Mesendoderm (in vitro differentiated cells): Measurements from ENCODE around the gene GLI3.

Experiments
- DNase-seq: peaks from one replicate; pipeline ENCODE4 v3.0.0; 2013
- H2AK5ac ChIP-seq: 2 replicates; pipeline ENCODE4 v1.6.1; 2013; ENCODE audit warnings: low read length, inconsistent platforms
- H2BK120ac ChIP-seq: 2 replicates; pipeline ENCODE4 v1.6.1; 2013; ENCODE audit warnings: low read depth, mild to moderate bottlenecking, low read length, moderate library complexity, mixed read lengths
- H2BK15ac ChIP-seq: replicated peaks from 2 replicates; pipeline ENCODE4 v1.6.1; 2013; ENCODE audit warnings: low read depth, mild to moderate bottlenecking, moderate library complexity
- H2BK5ac ChIP-seq: 2 replicates; pipeline ENCODE4 v1.6.1; 2013; ENCODE audit warnings: low read length, inconsistent platforms
- H3K18ac ChIP-seq: 2 replicates; pipeline ENCODE4 v1.6.1; 2013; ENCODE audit warnings: mild to moderate bottlenecking, low read length, mixed read lengths
- H3K23ac ChIP-seq: one replicate; pipeline ENCODE4 v1.6.1; 2013; ENCODE audit warnings: low read length
- H3K27ac ChIP-seq: 2 replicates; pipeline ENCODE4 v1.5.1; 2013; ENCODE audit warnings: low read depth, mild to moderate bottlenecking, inconsistent platforms, low read length, moderate library complexity
- H3K27me3 ChIP-seq: 2 replicates; pipeline ENCODE4 v1.6.1; 2013; ENCODE audit warnings: low read length, control low read depth, mild to moderate bottlenecking, inconsistent platforms; ENCODE audit not compliant: insufficient read depth, poor library complexity
- H3K36me3 ChIP-seq: 2 replicates; pipeline ENCODE4 v1.6.1; 2013; ENCODE audit warnings: low read length, inconsistent platforms; ENCODE audit not compliant: control insufficient read depth, insufficient read depth
- H3K4ac ChIP-seq: one replicate; pipeline ENCODE4 v1.6.1; 2013; ENCODE audit warnings: low read depth, mild to moderate bottlenecking, low read length, moderate library complexity
- H3K4me1 ChIP-seq: 2 replicates; pipeline ENCODE4 v1.6.1; 2013; ENCODE audit warnings: low read depth, low read length, inconsistent platforms; ENCODE audit not compliant: control insufficient read depth
- H3K4me2 ChIP-seq: 2 replicates; pipeline ENCODE4 v1.6.1; 2013; ENCODE audit warnings: low read length
- H3K4me3 ChIP-seq: 2 replicates; pipeline ENCODE4 v1.5.1; 2013; ENCODE audit warnings: mild to moderate bottlenecking, low read length
- H3K56ac ChIP-seq: one replicate; pipeline ENCODE4 v1.6.1; 2013; ENCODE audit warnings: low read length
- H3K79me1 ChIP-seq: 2 replicates; pipeline ENCODE4 v1.6.1; 2013; ENCODE audit warnings: low read length, inconsistent platforms
- H3K79me2 ChIP-seq: 2 replicates; pipeline ENCODE4 v1.6.1; 2013; ENCODE audit warnings: mild to moderate bottlenecking, low read length; ENCODE audit not compliant: control insufficient read depth, insufficient read depth
- H3K9ac ChIP-seq: 2 replicates; pipeline ENCODE4 v1.6.1; 2013; ENCODE audit warnings: low read length, inconsistent platforms
- H4K5ac ChIP-seq: one replicate; pipeline ENCODE4 v1.6.1; 2013; ENCODE audit warnings: low read length
- H4K8ac ChIP-seq: one replicate; pipeline ENCODE4 v1.6.1; 2013; ENCODE audit warnings: low read depth, mild to moderate bottlenecking, control low read depth, low read length, moderate library complexity
- WGBS: extraction: QIAGEN DNeasy Blood & Tissue Kit; methylation state at CpG from one replicate; pipeline ENCODE4 v1.1.7; 2013; ENCODE audit warnings: low lambda C conversion rate, missing lambda C conversion rate; ENCODE audit not compliant: insufficient coverage; ENCODE audit errors: extremely low coverage; 5-methylcytosine and 5-hydroxymethylcytosine counted together

Gene GLI3

GRCh38 chr7:42144604-42145003 lies 92.4 kb downstream of the GLI3 start:
- no peak overlapping the region for H2BK5ac ChIP-seq
- no peak overlapping the region for H4K5ac ChIP-seq
- no peak overlapping the region for H3K4me2 ChIP-seq
- no peak overlapping the region for H3K9ac ChIP-seq
- DNase-seq = no peak
- H3K4me1 ChIP-seq = no peaks in the 10 kb centered on the region
- H2BK15ac ChIP-seq = no peak overlapping the region
- no peaks in the 10 kb centered on the region for H3K79me2 ChIP-seq
- H3K27ac ChIP-seq = no peak overlapping the region
- no peaks in the 10 kb centered on the region for H3K27me3 ChIP-seq
- no peak overlapping the region for H2AK5ac ChIP-seq
- H3K4me3 ChIP-seq = no peak overlapping the region
- no CpG with 5 or more reads among the region's 4 CpGs for WGBS
- H3K23ac ChIP-seq = no peak overlapping the region
- H3K18ac ChIP-seq = no peak overlapping the region
- no peaks in the 10 kb centered on the region for H3K79me1 ChIP-seq
- no peak overlapping the region for H2BK120ac ChIP-seq
- H4K8ac ChIP-seq = no peak overlapping the region
- no peaks in the 10 kb centered on the region for H3K36me3 ChIP-seq
- H3K56ac ChIP-seq = no peak overlapping the region
- no peak overlapping the region for H3K4ac ChIP-seq

- no peak overlapping the region for H2BK15ac ChIP-seq
- H2BK120ac ChIP-seq = no peak overlapping the region
- H3K79me1 ChIP-seq = no peaks in the 10 kb centered on the region
- no peak overlapping the region for H3K56ac ChIP-seq
- H3K4me3 ChIP-seq = no peak overlapping the region
- no peak overlapping the region for H4K8ac ChIP-seq
- no peak overlapping the region for H4K5ac ChIP-seq
- DNase-seq = no peak
- no peaks in the 10 kb centered on the region for H3K4me1 ChIP-seq
- H3K79me2 ChIP-seq = no peaks in the 10 kb centered on the region
- H2BK5ac ChIP-seq = no peak overlapping the region
- H3K27me3 ChIP-seq = no peaks in the 10 kb centered on the region
- H3K23ac ChIP-seq = no peak overlapping the region
- no peak overlapping the region for H3K27ac ChIP-seq
- H3K18ac ChIP-seq = no peak overlapping the region
- H3K36me3 ChIP-seq = no peaks in the 10 kb centered on the region
- H2AK5ac ChIP-seq = no peak overlapping the region
- no peak overlapping the region for H3K4ac ChIP-seq
- no peak overlapping the region for H3K9ac ChIP-seq
- no peak overlapping the region for H3K4me2 ChIP-seq
- no CpG with 5 or more reads among the region's 14 CpGs for WGBS
Measured at GRCh38 chr7:42143711-42144600, 93.1 kb downstream of the GLI3 start.

- no peak overlapping the region for H3K4ac ChIP-seq
- no peak overlapping the region for H3K18ac ChIP-seq
- peaks cover 7% of the 10 kb centered on the region for H3K4me1 ChIP-seq
- no peak overlapping the region for H3K9ac ChIP-seq
- no peak for DNase-seq
- no peak overlapping the region for H3K4me2 ChIP-seq
- no peaks in the 10 kb centered on the region for H3K36me3 ChIP-seq
- H4K5ac ChIP-seq = no peak overlapping the region
- no peak overlapping the region for H3K27ac ChIP-seq
- no peak overlapping the region for H3K56ac ChIP-seq
- no peaks in the 10 kb centered on the region for H3K79me1 ChIP-seq
- H2BK15ac ChIP-seq = no peak overlapping the region
- no peak overlapping the region for H3K23ac ChIP-seq
- no peaks in the 10 kb centered on the region for H3K27me3 ChIP-seq
- H3K4me3 ChIP-seq = no peak overlapping the region
- no CpG with 5 or more reads among the region's 4 CpGs for WGBS
- H4K8ac ChIP-seq = no peak overlapping the region
- no peak overlapping the region for H2BK5ac ChIP-seq
- H2AK5ac ChIP-seq = no peak overlapping the region
- H2BK120ac ChIP-seq = no peak overlapping the region
- H3K79me2 ChIP-seq = no peaks in the 10 kb centered on the region
Measured at GRCh38 chr7:42142089-42142488, 94.9 kb downstream of the GLI3 start.

- no peak overlapping the region for H3K9ac ChIP-seq
- H3K4me2 ChIP-seq = no peak overlapping the region
- no peak overlapping the region for H3K27ac ChIP-seq
- no peak overlapping the region for H3K56ac ChIP-seq
- H3K79me1 ChIP-seq = no peaks in the 10 kb centered on the region
- no peak overlapping the region for H2AK5ac ChIP-seq
- H3K18ac ChIP-seq = no peak overlapping the region
- H3K4me3 ChIP-seq = no peak overlapping the region
- DNase-seq = no peak
- peak overlapping the region; percentile 25 for H3K4ac ChIP-seq
- H3K36me3 ChIP-seq = no peaks in the 10 kb centered on the region
- no peak overlapping the region for H4K8ac ChIP-seq
- no peak overlapping the region for H2BK120ac ChIP-seq
- H3K27me3 ChIP-seq = no peaks in the 10 kb centered on the region
- H3K4me1 ChIP-seq = peaks cover 9% of the 10 kb centered on the region
- no peak overlapping the region for H3K23ac ChIP-seq
- H4K5ac ChIP-seq = no peak overlapping the region
- WGBS = no CpG with 5 or more reads among the region's 4 CpGs
- no peak overlapping the region for H2BK5ac ChIP-seq
- H2BK15ac ChIP-seq = no peak overlapping the region
- no peaks in the 10 kb centered on the region for H3K79me2 ChIP-seq
Measured at GRCh38 chr7:42139751-42140150, 97.3 kb downstream of the GLI3 start.

- H4K8ac ChIP-seq = no peak overlapping the region
- no peak overlapping the region for H3K18ac ChIP-seq
- H3K4ac ChIP-seq = no peak overlapping the region
- no CpG with 5 or more reads among the region's 6 CpGs for WGBS
- no peak overlapping the region for H4K5ac ChIP-seq
- H3K27me3 ChIP-seq = no peaks in the 10 kb centered on the region
- peaks cover 9% of the 10 kb centered on the region for H3K4me1 ChIP-seq
- no peak overlapping the region for H2BK15ac ChIP-seq
- H3K79me1 ChIP-seq = no peaks in the 10 kb centered on the region
- no peak overlapping the region for H3K9ac ChIP-seq
- no peak overlapping the region for H2BK120ac ChIP-seq
- no peak overlapping the region for H2AK5ac ChIP-seq
- H3K27ac ChIP-seq = no peak overlapping the region
- H3K23ac ChIP-seq = no peak overlapping the region
- DNase-seq = peak; percentile 56
- no peak overlapping the region for H3K4me2 ChIP-seq
- no peaks in the 10 kb centered on the region for H3K36me3 ChIP-seq
- no peak overlapping the region for H3K4me3 ChIP-seq
- H3K79me2 ChIP-seq = no peaks in the 10 kb centered on the region
- H2BK5ac ChIP-seq = no peak overlapping the region
- H3K56ac ChIP-seq = no peak overlapping the region
Measured at GRCh38 chr7:42138691-42139090, 98.3 kb downstream of the GLI3 start.

GRCh38 chr7:42137941-42138340 lies 99.1 kb downstream of the GLI3 start:
- no CpG with 5 or more reads among the region's 4 CpGs for WGBS
- H3K18ac ChIP-seq = no peak overlapping the region
- no peak overlapping the region for H4K5ac ChIP-seq

More at GRCh38 chr7:42137941-42138340, 99.1 kb downstream of the GLI3 start:
- H2AK5ac ChIP-seq = no peak overlapping the region
- H2BK120ac ChIP-seq = no peak overlapping the region
- no peaks in the 10 kb centered on the region for H3K27me3 ChIP-seq
- no peak overlapping the region for H3K4me2 ChIP-seq
- H3K36me3 ChIP-seq = no peaks in the 10 kb centered on the region
- no peak overlapping the region for H3K23ac ChIP-seq
- no peak overlapping the region for H4K8ac ChIP-seq
- no peak overlapping the region for H3K4ac ChIP-seq
- H3K56ac ChIP-seq = no peak overlapping the region
- H3K27ac ChIP-seq = no peak overlapping the region
- H3K4me3 ChIP-seq = no peak overlapping the region
- no peak overlapping the region for H2BK5ac ChIP-seq
- H3K9ac ChIP-seq = no peak overlapping the region
- H3K4me1 ChIP-seq = peaks cover 9% of the 10 kb centered on the region
- no peak overlapping the region for H2BK15ac ChIP-seq
- DNase-seq = no peak
- H3K79me1 ChIP-seq = no peaks in the 10 kb centered on the region
- H3K79me2 ChIP-seq = no peaks in the 10 kb centered on the region
